HG02840 (cell line): ENCODE measurements around the gene MRPL19.

Experiments
- ATAC-seq: cut with Tn5 transposase; IDR thresholded peaks from one replicate; pipeline ENCODE4 v1.9.1; 2021; ENCODE audit warnings: mild to moderate bottlenecking, moderate library complexity, moderate number of reproducible peaks; ENCODE audit not compliant: unreplicated experiment, low FRiP score

MRPL19 gene

GRCh38 chr2:75646583-75647425 is at the start of gene MRPL19:
Gene MRPL19, plus strand, starts transcription at chr2:75646783. Its CDS starts 25 bp downstream, at chr2:75646808.
- ATAC-seq = peak; percentile 95

GRCh38 chr2:75596784-75597183 is 49.8 kb upstream of the MRPL19 start:
- ATAC-seq = no peak

- no peak for ATAC-seq
Observed at GRCh38 chr2:75597949-75598348, 48.6 kb upstream of the MRPL19 start.

GRCh38 chr2:75598589-75599155 is 47.9 kb upstream of the MRPL19 start:
- no peak for ATAC-seq

GRCh38 chr2:75600461-75601011 is 46.0 kb upstream of the MRPL19 start:
- ATAC-seq = no peak

GRCh38 chr2:75602724-75603342 is 43.8 kb upstream of the MRPL19 start:
- no peak for ATAC-seq

GRCh38 chr2:75603477-75603876 is 43.1 kb upstream of the MRPL19 start:
- no peak for ATAC-seq

- no peak for ATAC-seq
Observed at GRCh38 chr2:75604484-75604883, 42.1 kb upstream of the MRPL19 start.

GRCh38 chr2:75605770-75606529 is 40.6 kb upstream of the MRPL19 start:
- ATAC-seq = no peak

GRCh38 chr2:75606761-75607399 is 39.7 kb upstream of the MRPL19 start:
- ATAC-seq = no peak

- no peak for ATAC-seq
Observed at GRCh38 chr2:75607400-75607798, 39.2 kb upstream of the MRPL19 start.

- no peak for ATAC-seq
Observed at GRCh38 chr2:75607988-75608683, 38.4 kb upstream of the MRPL19 start.

- peak; percentile 71 for ATAC-seq
Observed at GRCh38 chr2:75608684-75609333, 37.8 kb upstream of the MRPL19 start.

GRCh38 chr2:75609334-75609689 is 37.3 kb upstream of the MRPL19 start:
- ATAC-seq = no peak

- no peak for ATAC-seq
Observed at GRCh38 chr2:75609937-75610508, 36.6 kb upstream of the MRPL19 start.

- ATAC-seq = no peak
Observed at GRCh38 chr2:75610671-75611070, 35.9 kb upstream of the MRPL19 start.

GRCh38 chr2:75612108-75612861 is 34.3 kb upstream of the MRPL19 start:
- no peak for ATAC-seq

GRCh38 chr2:75612862-75613243 is 33.7 kb upstream of the MRPL19 start:
- no peak for ATAC-seq
